HG03097 (cell line): Measurements from ENCODE around the gene GMDS.

ENCODE experiments used
- ATAC-seq: cut with Tn5 transposase; IDR thresholded peaks from one replicate; pipeline ENCODE4 v1.9.1; 2021; ENCODE audit not compliant: unreplicated experiment, low FRiP score

The GMDS gene

DNA sequence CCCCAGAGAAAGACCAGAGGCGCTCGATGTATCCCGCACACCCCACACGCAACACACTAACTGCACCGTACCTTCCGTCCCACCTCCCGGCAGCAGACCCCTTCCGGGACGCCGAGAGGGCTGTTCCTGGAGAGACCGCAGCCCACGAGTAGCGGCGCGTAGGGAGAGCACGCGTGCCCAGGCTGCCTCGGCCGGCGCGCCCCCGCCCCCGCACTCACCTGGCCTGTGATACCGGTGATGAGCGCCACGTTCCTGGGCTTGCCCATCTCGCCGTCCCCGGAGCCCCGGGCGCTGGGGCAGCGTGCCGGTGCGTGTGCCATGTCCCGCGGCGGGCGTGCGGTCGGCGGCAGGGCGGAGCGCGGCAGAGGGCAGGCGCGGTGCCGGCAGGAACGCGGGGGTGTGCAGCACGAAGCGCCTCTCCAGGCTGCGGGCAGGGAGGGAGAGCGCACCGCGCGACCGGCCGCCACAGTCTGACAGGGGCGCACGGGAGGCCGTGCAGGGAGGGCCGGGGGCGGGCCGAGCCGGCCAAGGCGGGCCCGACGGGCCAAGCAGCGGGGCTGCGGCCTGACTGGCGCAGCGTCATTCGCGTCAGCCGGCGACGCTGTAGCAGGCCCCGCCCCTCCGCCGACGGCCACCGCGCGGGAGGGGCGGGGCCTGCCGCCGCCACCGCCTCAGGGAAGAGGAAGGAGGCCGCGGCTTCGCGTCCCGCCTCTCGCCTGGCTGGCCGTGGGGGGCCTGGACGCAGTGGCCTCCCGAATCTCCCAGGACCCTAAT is at the start of gene GMDS:
GMDS (minus strand) TSS at position 503 of the 774 bp plus-strand sequence.
- peak; percentile 93 for ATAC-seq

GRCh38 chr6:2285510-2285909 is 40.1 kb upstream of the GMDS start:
- ATAC-seq = no peak

DNA sequence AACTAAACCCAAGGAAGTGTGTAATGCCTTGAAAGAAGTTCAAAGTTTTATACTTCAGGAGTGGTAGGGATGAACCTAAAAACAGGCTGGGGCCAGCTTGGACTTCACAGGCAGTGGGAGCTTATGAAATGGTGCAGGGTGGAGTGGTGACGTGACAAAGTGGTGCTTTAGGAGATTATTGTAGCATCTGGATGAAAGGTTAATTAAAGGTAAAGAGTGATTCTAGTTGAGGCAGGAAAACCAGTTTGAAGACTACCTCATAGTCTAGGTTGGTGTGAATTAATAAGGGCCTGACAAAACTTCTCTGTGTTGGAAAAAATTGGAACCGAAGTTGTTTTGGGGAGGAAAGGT is 30.5 kb upstream of the GMDS start:
- no peak for ATAC-seq

DNA sequence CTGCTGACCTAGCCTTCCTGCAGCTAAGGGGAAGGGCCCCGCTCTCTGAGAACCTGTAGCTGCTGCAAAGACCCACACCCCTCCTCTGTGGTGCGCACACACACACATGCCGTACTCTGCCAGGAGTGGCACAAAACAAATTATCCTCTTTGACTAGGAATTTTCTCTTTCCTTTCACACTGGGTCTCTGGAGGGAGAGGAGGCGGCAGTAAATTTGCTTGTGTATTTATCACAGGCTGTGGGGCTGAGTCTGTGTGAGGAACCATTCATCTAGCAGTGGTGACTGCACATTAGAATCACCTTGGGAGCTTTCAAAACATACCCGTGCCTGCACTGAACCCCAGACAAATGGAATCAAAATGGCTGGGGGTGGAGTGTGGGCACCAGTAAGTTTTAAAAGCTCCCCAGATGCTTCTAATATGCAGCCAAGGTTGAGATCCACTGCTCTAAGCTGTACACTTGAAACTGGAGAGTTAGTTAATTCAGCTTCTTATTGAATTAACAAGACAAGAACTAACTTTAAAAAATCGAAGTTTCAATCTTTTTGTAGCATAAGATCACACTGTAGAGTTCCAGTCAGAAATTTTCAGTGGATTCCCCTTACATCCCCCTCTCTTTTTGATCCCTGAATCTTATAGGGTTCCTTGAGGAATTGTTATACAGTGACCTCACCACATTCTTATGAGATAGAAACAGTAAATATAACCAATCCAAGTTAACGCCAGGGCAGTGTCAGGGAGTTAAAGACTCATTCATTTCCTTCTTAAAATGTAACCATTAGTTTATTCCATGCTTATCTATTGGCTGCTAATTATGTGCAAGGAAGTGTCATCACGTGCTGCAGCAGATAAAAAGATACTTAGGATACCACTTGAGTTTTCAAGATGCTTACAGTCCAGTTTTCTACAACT is 29.8 kb upstream of the GMDS start:
- no peak for ATAC-seq

DNA sequence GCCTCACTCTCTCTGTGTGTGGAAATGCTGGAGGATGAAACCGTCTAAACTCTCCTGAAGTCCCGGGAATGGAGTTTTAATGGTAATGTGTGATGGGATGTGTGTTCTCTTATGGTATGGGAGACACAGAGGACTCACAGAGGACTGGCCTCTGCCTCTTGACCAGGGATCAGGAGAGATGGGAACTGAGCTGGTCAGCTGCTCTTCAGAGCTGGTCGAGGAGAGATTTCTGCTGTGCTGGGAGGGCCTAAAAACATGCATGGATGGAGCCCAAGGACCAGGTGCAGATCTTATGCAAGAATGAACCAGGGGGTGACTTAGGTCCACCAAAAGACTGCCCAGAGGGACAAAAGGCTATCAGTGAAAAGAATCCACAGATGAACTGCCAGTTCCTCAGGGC is 27.3 kb upstream of the GMDS start:
- no peak for ATAC-seq

DNA sequence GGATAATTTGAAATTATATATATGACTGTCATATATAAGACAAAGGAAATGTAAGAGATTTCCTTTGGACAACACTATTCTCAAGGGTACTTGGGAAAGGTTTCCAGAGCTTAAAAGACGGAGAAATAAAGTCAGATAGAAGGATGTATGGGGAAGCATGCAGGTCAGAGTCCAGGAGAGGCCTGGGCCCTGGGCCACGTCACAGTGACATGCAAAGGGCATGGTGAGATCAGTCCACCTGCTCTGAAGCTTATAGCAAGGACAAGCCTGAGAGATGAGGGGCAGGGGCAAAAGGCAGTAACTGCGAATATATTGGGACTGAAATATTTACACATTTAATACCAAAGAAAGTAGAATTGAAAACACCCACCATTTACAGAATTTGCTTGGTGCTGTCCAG is 24.6 kb upstream of the GMDS start:
- no peak for ATAC-seq

GRCh38 chr6:2266841-2267240 is 21.4 kb upstream of the GMDS start:
- ATAC-seq = no peak

DNA sequence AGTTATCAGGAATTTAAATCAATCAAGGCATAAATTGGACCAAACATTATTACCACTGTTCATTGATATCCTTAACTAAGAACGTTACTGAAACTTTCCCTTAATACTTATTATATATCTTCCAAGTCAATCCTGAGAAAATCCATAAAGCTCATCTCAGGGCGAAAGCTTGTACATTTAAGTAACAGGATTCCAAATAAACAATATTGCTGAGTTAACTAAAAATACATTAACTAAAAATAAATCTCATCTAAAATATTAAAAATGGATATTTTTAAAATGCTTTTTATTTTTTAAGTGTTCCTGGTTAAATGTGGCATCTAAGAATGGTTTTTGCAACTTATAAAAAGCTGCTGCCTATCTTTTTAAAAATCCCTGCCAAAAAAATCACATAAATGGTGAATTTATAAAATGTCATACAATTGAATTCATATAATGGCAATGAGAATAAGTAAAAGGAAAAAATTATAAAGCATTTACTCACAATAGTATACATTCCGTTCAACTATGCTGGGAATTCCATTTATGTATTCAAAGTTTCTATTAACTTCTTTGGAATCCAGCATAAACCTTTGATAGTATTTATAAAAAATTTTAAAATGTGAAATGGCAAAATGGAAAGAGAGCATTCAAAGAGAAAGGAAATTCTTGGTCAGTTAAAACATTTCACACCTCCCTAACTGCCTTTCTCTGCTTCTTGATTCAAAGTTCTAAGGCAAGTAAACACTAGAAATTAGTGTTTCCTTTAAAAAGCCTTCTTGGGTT is 20.8 kb upstream of the GMDS start:
- ATAC-seq = no peak

DNA sequence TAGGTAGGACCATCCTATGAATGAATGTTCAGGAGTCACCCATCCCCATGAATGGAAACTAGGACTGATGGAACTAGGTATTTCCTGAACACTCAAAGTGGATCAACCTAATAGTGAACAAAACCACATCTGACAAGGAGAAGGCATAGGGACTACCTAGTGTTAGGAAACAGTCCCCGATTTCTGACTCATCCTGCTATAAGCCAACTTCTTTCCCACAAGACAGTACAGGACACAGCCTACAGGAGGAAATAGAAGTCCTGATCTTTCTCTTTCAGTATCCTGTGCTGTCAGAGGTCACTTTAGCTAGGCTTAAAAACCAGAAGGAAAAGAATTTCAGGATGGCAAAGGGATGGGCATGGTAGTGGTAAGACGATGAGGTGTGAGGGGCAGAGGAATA is 19.5 kb upstream of the GMDS start:
- no peak for ATAC-seq

- ATAC-seq = no peak
Measured at GRCh38 chr6:2263896-2264295, 18.5 kb upstream of the GMDS start.

- no peak for ATAC-seq
Measured at GRCh38 chr6:2259574-2259973, 14.2 kb upstream of the GMDS start.

- ATAC-seq = no peak
Measured at GRCh38 chr6:2259002-2259494, 13.6 kb upstream of the GMDS start.

- no peak for ATAC-seq
Measured at GRCh38 chr6:2258112-2258511, 12.7 kb upstream of the GMDS start.

DNA sequence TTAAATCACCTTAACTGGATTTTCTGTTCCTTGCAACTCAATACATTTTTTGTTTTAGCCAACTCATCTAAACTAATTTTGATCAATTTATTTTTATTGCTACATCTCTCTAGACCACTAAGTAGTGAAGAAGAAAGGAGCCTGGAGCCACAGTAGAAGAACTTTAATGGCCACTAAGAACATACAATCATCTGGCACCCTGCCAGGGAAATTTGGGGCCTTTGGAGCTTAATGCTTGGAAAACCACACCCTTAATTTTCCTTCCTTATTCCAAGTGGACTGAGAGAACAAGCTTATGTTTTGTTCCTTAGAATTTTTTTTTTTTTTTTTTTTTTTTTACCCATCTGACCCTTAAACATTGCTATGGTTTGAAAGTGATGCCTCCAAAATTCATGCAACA is 12.0 kb upstream of the GMDS start:
- no peak for ATAC-seq

DNA sequence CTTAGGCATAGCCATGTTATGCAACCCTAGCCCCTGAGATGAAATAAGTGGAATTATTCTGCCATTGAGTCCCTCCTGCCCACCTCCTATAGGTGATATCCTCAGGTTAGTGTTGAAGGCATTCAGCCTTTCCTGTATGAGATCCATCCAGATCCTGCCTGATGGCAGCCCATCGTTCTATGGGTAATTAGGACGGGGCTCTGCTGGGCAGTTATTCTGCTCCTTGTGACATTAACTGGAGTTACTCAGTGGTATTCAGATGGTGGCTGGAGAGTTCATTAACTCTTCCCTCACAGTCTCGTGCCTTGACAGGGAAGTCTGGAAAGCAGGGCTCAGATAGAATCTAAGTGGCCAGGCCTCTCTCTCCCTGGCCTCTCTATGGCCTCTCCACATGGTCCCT is 9.3 kb upstream of the GMDS start:
- no peak for ATAC-seq

- ATAC-seq = no peak
Measured at GRCh38 chr6:2249126-2249525, 3.7 kb upstream of the GMDS start.

DNA sequence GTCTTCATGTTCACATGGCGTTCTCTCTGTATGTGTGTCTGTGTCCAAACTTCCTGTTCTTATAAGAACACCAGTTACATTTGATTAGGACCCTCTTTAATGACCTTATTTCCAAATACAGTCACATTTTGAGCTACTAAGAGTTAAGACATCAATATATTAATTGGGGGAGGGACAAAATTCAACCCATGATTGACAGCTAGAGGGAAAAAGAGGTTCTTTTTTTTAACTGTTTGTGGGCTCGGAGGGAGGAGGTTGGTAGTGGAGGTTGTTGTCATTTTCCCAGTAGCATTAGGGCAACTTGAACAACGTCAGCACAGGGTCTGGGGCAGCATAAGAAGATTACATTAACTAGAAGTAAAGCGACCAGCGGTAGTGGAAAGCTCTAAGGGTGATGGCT is 2.3 kb upstream of the GMDS start:
- ATAC-seq = no peak

DNA sequence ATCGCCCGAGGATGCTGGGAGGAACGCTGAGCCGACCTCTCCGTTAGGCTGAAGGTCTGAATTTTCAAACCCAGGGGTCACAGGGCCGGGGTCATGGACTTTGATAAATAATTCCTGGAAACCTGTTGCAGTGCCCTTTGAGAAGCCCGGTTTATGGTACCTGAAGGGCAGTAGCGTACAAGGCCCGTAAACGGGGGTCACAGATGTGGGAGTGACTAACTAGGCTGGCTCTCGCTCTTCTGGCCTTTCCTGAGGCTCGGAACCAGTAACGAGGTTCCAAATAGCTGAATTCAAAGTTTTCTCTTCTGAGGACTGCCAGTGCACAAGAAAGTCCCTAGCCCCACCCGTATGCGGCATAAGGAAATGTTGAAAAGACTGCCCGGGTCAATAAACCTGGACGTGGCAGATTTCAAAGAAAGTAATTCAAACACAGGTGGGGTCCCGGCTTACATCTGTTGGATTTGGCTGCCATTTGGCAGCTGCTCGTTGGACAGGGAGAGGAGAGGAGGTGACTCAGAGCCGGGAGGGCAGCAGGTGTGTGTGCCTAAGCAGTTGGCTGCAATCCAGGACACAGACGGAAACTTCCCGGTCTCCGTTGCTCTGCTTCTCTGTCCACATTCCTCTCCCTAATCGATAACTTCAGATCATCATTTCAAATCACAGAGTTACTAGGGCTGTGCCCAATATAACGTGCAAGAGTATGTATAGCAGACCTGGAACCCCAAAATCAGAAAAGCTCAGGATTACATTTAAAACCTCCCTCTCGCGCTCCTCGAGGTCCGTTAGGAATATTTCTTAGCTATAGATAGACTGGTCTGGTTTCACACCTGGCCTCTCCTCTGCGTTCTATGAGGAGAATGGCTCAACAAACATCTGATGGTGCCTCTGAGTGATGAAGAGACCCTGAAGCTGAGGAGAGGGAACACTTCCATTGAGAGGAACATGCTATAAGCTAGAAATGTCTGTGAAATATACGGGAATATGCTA is 765 bp upstream of the GMDS start:
- ATAC-seq = peak; percentile 3

- no peak for ATAC-seq
Measured at GRCh38 chr6:2244261-2245102, 923 bp downstream of the GMDS start.
